Activated CD4-positive, CD25-positive, alpha-beta regulatory T cell (primary cell): ENCODE measurements around the gene PRDM11.

Experiments used
- DNase-seq, 4 experiments: peaks; one replicate each; lab custom pipeline; 2025; lab: John Stamatoyannopoulos, UW

PRDM11 gene

GRCh38 chr11:45158210-45158731 lies 11.8 kb downstream of the PRDM11 start:
- DNase-seq: no peak

GRCh38 chr11:45158891-45159605 lies 12.6 kb downstream of the PRDM11 start:
- DNase-seq: no peak

- no peak for DNase-seq
Observed at GRCh38 chr11:45159781-45160365, 13.4 kb downstream of the PRDM11 start.

- DNase-seq: no peak
Observed at GRCh38 chr11:45161252-45162063, 15.0 kb downstream of the PRDM11 start.

- no peak for DNase-seq
Observed at GRCh38 chr11:45162064-45162375, 15.6 kb downstream of the PRDM11 start.

GRCh38 chr11:45162916-45163879 lies 16.8 kb downstream of the PRDM11 start:
- DNase-seq: no peak

GRCh38 chr11:45163956-45164575 lies 17.6 kb downstream of the PRDM11 start:
- no peak for DNase-seq

GRCh38 chr11:45165386-45165785 lies 18.9 kb downstream of the PRDM11 start:
- DNase-seq: no peak

- no peak for DNase-seq
Observed at GRCh38 chr11:45165806-45166603, 19.6 kb downstream of the PRDM11 start.

- DNase-seq: no peak
Observed at GRCh38 chr11:45166604-45166897, 20.1 kb downstream of the PRDM11 start.

GRCh38 chr11:45167283-45167682 lies 20.8 kb downstream of the PRDM11 start:
- DNase-seq: no peak

- DNase-seq: no peak
Observed at GRCh38 chr11:45168366-45169130, 22.1 kb downstream of the PRDM11 start.

- DNase-seq: no peak
Observed at GRCh38 chr11:45169310-45170072, 23.1 kb downstream of the PRDM11 start.

- no peak for DNase-seq
Observed at GRCh38 chr11:45170484-45170883, 24.0 kb downstream of the PRDM11 start.

- DNase-seq: no peak
Observed at GRCh38 chr11:45171550-45171949, 25.1 kb downstream of the PRDM11 start.

- DNase-seq: no peak
Observed at GRCh38 chr11:45173064-45173463, 26.6 kb downstream of the PRDM11 start.

GRCh38 chr11:45174168-45174835 lies 27.9 kb downstream of the PRDM11 start:
- no peak for DNase-seq

- no peak for DNase-seq
Observed at GRCh38 chr11:45174963-45175362, 28.5 kb downstream of the PRDM11 start.

GRCh38 chr11:45176996-45177395 lies 30.6 kb downstream of the PRDM11 start:
- DNase-seq: no peak
